ENCODE results near the gene DNAJC11.

DNA sequence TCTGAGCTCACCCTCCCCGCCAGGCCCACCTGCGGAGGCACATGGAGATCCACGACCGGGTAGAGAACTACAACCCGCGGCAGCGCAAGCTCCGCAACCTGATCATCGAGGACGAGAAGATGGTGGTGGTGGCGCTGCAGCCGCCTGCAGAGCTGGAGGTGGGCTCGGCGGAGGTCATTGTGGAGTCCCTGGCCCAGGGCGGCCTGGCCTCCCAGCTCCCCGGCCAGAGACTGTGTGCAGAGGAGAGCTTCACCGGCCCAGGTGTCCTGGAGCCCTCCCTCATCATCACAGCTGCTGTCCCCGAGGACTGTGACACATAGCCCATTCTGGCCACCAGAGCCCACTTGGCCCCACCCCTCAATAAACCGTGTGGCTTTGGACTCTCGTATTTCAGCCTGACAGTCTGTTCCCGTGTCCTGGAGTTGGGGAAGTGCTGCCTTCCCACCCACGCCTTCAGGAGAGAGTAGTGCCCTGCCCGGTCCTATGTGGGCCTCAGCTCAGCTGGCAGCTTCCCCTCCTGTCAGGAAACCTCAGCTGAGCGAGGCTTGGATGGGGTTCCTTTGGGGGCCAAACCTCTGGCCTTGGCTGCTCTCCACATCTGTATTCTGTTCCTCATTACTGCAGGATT lies 112.6 kb downstream of the DNAJC11 start:
- TF ChIP-seq, protein P1, sequence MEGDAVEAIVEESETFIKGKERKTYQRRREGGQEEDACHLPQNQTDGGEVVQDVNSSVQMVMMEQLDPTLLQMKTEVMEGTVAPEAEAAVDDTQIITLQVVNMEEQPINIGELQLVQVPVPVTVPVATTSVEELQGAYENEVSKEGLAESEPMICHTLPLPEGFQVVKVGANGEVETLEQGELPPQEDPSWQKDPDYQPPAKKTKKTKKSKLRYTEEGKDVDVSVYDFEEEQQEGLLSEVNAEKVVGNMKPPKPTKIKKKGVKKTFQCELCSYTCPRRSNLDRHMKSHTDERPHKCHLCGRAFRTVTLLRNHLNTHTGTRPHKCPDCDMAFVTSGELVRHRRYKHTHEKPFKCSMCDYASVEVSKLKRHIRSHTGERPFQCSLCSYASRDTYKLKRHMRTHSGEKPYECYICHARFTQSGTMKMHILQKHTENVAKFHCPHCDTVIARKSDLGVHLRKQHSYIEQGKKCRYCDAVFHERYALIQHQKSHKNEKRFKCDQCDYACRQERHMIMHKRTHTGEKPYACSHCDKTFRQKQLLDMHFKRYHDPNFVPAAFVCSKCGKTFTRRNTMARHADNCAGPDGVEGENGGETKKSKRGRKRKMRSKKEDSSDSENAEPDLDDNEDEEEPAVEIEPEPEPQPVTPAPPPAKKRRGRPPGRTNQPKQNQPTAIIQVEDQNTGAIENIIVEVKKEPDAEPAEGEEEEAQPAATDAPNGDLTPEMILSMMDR (IDR thresholded peaks at IDR 0.05): no peak
- no peak for TF ChIP-seq POLR2A (IDR thresholded peaks at IDR 0.05)
